ENCODE data around the gene STRN3. TPM values are rescaled to one million over a fixed set of nuclear protein-coding genes. Genes with fewer than 3 reads are reported as not detected.

The STRN3 gene
- total and polyA plus RNA-seq, 10 of the 15 experiments (the other 5 are each of a cell fraction or from before 2014, with no cell fraction given): 7.8 to 27.9 (median 14.1) TPM

GRCh38 chr14:31020834-31021575 lies 5.2 kb downstream of the STRN3 start (continued):
- TF ChIP-seq ATF2 (IDR thresholded peaks at IDR 0.05; ENCODE audit: low read length) (no peak), CHD1 (IDR thresholded peaks at IDR 0.05; ENCODE audit: low read depth, low read length) (no peak), FOXM1 (IDR thresholded peaks at IDR 0.05; ENCODE audit: low read depth, low read length) (no peak)

- ATAC-seq: no peak
- Histone ChIP-seq H3K4me1 (ENCODE audit: control insufficient read depth, insufficient read depth, low read length) (no peaks in the 10 kb centered on the region), H3K27me3 (replicated peaks in 1 of 2; ENCODE audit: control insufficient read depth in 2 of 2, insufficient read depth in 2 of 2, low read length in 1 of 2) (no peaks in the 10 kb centered on the region), H3K27ac (ENCODE audit: control insufficient read depth, insufficient read depth) (no peak overlapping the region), H3K9ac (ENCODE audit: control insufficient read depth, insufficient read depth, low read length) (no peak overlapping the region), H3K9me3 (replicated peaks; ENCODE audit: control insufficient read depth, insufficient read depth, low read length) (no peaks in the 10 kb centered on the region; the same call in 2 of the 3 replicates), H3K79me2 (ENCODE audit: control insufficient read depth, insufficient read depth, low read length) (peaks cover 49% of the 10 kb centered on the region), H3K4me2 (ENCODE audit: control insufficient read depth, insufficient read depth) (no peak overlapping the region), H3K36me3 (ENCODE audit: control insufficient read depth in 2 of 2, insufficient read depth in 2 of 2, low read length in 1 of 2) (peaks cover 1 to 3% of the 10 kb centered on the region in 2 experiments; a peak in 3 of 4 replicates), H4K20me1 (ENCODE audit: control insufficient read depth, insufficient read depth) (no peaks in the 10 kb centered on the region), H3K4me3 (no peak overlapping the region), H2AFZ (ENCODE audit: control insufficient read depth, low read depth, low read length) (no peak overlapping the region)
- CTCF ChIA-PET: interaction anchor here (0.8 to 1.1 kb wide), 4 partner anchors 20 to 169 kb away, joined by 3 to 4 read pairs (median 3); no protein-coding TSS in a partner anchor
- no peak for DNase-seq (ENCODE audit: low read depth, low spot score)
- SMC1A ChIA-PET (ENCODE audit: uncharacterized antibody, unreplicated experiment): interaction anchor here (0.7 to 1.4 kb wide), 3 partner anchors 16 to 35 kb away, joined by 3 to 4 read pairs (median 4); no protein-coding TSS in a partner anchor
- no peak for FAIRE-seq
- intact Hi-C loops (cut with micrococcal nuclease; ENCODE audit: unreplicated experiment): no loop called here
- RAD21 ChIA-PET (ENCODE audit: unreplicated experiment): interaction anchor here (1.0 to 1.5 kb wide), 3 partner anchors 14 to 396 kb away, joined by 3 to 4 read pairs (median 3); partner anchors contain the start of gene SCFD1
- in situ Hi-C loops (cut with MboI): no loop called here
- 98% methylated on average over 6 of the region's 6 CpGs for WGBS (ENCODE audit: insufficient coverage, insufficient replicate concordance, low lambda C conversion rate, missing lambda C conversion rate)
- POLR2A ChIA-PET: interaction anchor here (0.6 to 0.7 kb wide), 2 partner anchors 8 to 290 kb away, joined by 3 to 5 read pairs; partner anchors contain the start of gene STRN3
- TF ChIP-seq FOXK2 (IDR thresholded peaks at IDR 0.05) (no peak), CBX5 (IDR thresholded peaks at IDR 0.05; ENCODE audit: low read depth) (no peak), BCL11A (IDR thresholded peaks at IDR 0.05; ENCODE audit: low read depth, low read length) (no peak), ASH2L (IDR thresholded peaks at IDR 0.05; ENCODE audit: borderline replicate concordance, low read depth) (no peak), TCF7 (IDR thresholded peaks at IDR 0.05; ENCODE audit: borderline replicate concordance) (no peak)
- no TSS peak for BruUV-seq (replicated peaks)
These were observed 8.0 kb downstream of the STRN3 start for GRCh38 chr14:31018057-31018645.
